Natural killer cell (primary cell): ENCODE results near the gene PLEKHJ1. TPM values are rescaled to one million over a fixed set of nuclear protein-coding genes. Genes with fewer than 3 reads are reported as not detected.

Experiments used
- ATAC-seq, 3 donors: fragments of 150-1000 bp in 2 of 3; fragments of 200-7000 bp in 1 of 3; cut with Tn5 transposase; 1 replicate in 1 of 3; 2 replicates in 2 of 3; pipeline ENCODE4 v1.10.0; 2021; ENCODE audit warnings: mild to moderate bottlenecking in 2 of 3, moderate library complexity in 2 of 3
- DNase-seq, 2 donors: peaks; one replicate each; pipeline versions ENCODE4 v3.0.0 to v3.0.0-alpha.2; 2013 to 2021; ENCODE audit warnings: mixed read lengths in 1 of 2
- H3K27ac ChIP-seq: one replicate; pipeline ENCODE4 v1.5.1; 2013; ENCODE audit warnings: mild to moderate bottlenecking, low read length
- H3K27me3 ChIP-seq: one replicate; pipeline ENCODE4 v1.6.1; 2013; ENCODE audit warnings: low read length; ENCODE audit not compliant: control insufficient read depth, insufficient read depth
- H3K36me3 ChIP-seq: one replicate; pipeline ENCODE4 v1.6.1; 2013; ENCODE audit warnings: low read length; ENCODE audit not compliant: control insufficient read depth, insufficient read depth
- H3K4me1 ChIP-seq: one replicate; pipeline ENCODE4 v1.6.1; 2013; ENCODE audit warnings: low read length; ENCODE audit not compliant: control insufficient read depth, insufficient read depth
- H3K4me3 ChIP-seq: one replicate; pipeline ENCODE4 v1.5.1; 2013; ENCODE audit warnings: low read length
- H3K9me3 ChIP-seq: one replicate; pipeline ENCODE4 v1.6.1; 2013; ENCODE audit warnings: low read length; ENCODE audit not compliant: control insufficient read depth, insufficient read depth
- H3K27ac Mint-ChIP-seq, 2 donors: one replicate each; pipeline ENCODE4 v1.8.0; 2022; ENCODE audit warnings: mild to moderate bottlenecking in 2 of 2, mixed read lengths in 2 of 2, moderate library complexity in 1 of 2
- H3K27me3 Mint-ChIP-seq, 2 donors: one replicate each; pipeline ENCODE4 v1.8.0; 2022; ENCODE audit warnings: low read depth in 2 of 2, mixed read lengths in 2 of 2
- H3K36me3 Mint-ChIP-seq: one replicate; pipeline ENCODE4 v1.8.0; 2022; ENCODE audit warnings: mixed read lengths
- H3K4me1 Mint-ChIP-seq, 2 donors: one replicate each; pipeline ENCODE4 v1.8.0; 2022; ENCODE audit warnings: mixed read lengths in 2 of 2
- H3K4me3 Mint-ChIP-seq: one replicate; pipeline ENCODE4 v1.8.0; 2022; ENCODE audit warnings: mild to moderate bottlenecking, moderate library complexity, mixed read lengths
- H3K9me3 Mint-ChIP-seq, 2 donors: one replicate each; pipeline ENCODE4 v1.8.0; 2022; ENCODE audit warnings: mixed read lengths in 2 of 2
- CTCF ChIP-seq: fragments of 200-600 bp; IDR thresholded peaks from one replicate; pipeline ENCODE4 v1.8.0; 2022; ENCODE audit warnings: antibody characterized with exemption
- WGBS: methylation state at CpG from one replicate; pipeline ENCODE4 v1.1.7; 2013; ENCODE audit warnings: missing lambda C conversion rate; ENCODE audit not compliant: insufficient coverage; 5-methylcytosine and 5-hydroxymethylcytosine counted together
- intact Hi-C: fragments of 100-400 bp; cut with micrococcal nuclease; formaldehyde crosslinking; loops from one replicate; pipeline ENCODE4 v1.14.2; 2022
- total RNA-seq, 4 donors: library from RNA; stranded (reverse); fragments of 120-200 nt in 1 of 4; gene quantifications; one replicate each; pipeline versions ENCODE4 v1.2.3 to v1.2.4, GENCODE V29; 2013 to 2022

PLEKHJ1 gene
- total RNA-seq, 3 donors from 2014 or later (not counting 1 experiment from before 2014, with no cell fraction given) = 36.7 to 45.8 (median 44.7) TPM

DNA sequence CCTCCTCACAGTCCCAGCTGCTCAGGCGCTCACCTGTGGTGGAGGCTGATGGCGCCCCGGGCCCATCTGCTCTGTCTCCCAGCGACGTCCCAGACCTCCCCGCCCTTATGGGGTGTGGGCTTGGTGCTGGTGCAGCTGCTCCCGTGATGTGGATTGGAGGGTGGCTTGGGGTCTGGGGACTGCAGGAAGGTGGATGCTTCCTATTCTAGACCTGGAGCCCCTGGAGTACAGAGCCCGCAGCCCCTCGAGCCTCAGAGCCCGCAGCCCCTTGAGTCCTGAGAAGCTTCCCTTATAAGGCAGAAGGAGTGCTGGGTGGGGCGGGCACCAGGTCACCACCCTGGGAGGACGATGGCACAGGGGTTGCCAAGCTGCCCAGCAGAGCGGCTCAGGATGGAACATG lies 40.8 kb downstream of the PLEKHJ1 start:
- WGBS = 94% methylated on average over 13 of the region's 13 CpGs

GRCh38 chr19:2194513-2195078 lies 41.5 kb downstream of the PLEKHJ1 start:
- H3K27me3 Mint-ChIP-seq = no peaks in the 10 kb centered on the region
- peaks cover 7% of the 10 kb centered on the region for H3K4me1 ChIP-seq
- no peak for TF ChIP-seq CTCF
- H3K27ac Mint-ChIP-seq = no peak overlapping the region
- no peak for DNase-seq
- H3K4me3 ChIP-seq = no peak overlapping the region
- 96% methylated on average over 25 of the region's 25 CpGs for WGBS
- H3K36me3 Mint-ChIP-seq = no peaks in the 10 kb centered on the region
- no peak overlapping the region for H3K27ac ChIP-seq
- peaks cover 40% of the 10 kb centered on the region for H3K36me3 ChIP-seq
- H3K9me3 ChIP-seq = no peaks in the 10 kb centered on the region
- no peaks in the 10 kb centered on the region for H3K27me3 ChIP-seq
- no peak overlapping the region for H3K4me3 Mint-ChIP-seq
- no peaks in the 10 kb centered on the region for H3K9me3 Mint-ChIP-seq
- intact Hi-C loops = no loop called here
- no peak for ATAC-seq
- peaks cover 26 to 27% of the 10 kb centered on the region in 2 donors for H3K4me1 Mint-ChIP-seq

More for the DNA sequence above, 40.8 kb downstream of the PLEKHJ1 start:
- DNase-seq = no peak
- Mint-ChIP-seq H3K27me3 (no peaks in the 10 kb centered on the region), H3K9me3 (no peaks in the 10 kb centered on the region), H3K4me3 (no peak overlapping the region), H3K36me3 (no peaks in the 10 kb centered on the region), H3K27ac (no peak overlapping the region), H3K4me1 (peaks cover 23 to 26% of the 10 kb centered on the region in 2 donors)
- Histone ChIP-seq H3K9me3 (no peaks in the 10 kb centered on the region), H3K27me3 (no peaks in the 10 kb centered on the region), H3K4me3 (no peak overlapping the region), H3K27ac (no peak overlapping the region), H3K4me1 (no peaks in the 10 kb centered on the region), H3K36me3 (peaks cover 40% of the 10 kb centered on the region)
- no peak for TF ChIP-seq CTCF
- ATAC-seq = no peak
- intact Hi-C loops = no loop called here

GRCh38 chr19:2193807-2194206 lies 42.3 kb downstream of the PLEKHJ1 start:
- no peak for TF ChIP-seq CTCF

DNA sequence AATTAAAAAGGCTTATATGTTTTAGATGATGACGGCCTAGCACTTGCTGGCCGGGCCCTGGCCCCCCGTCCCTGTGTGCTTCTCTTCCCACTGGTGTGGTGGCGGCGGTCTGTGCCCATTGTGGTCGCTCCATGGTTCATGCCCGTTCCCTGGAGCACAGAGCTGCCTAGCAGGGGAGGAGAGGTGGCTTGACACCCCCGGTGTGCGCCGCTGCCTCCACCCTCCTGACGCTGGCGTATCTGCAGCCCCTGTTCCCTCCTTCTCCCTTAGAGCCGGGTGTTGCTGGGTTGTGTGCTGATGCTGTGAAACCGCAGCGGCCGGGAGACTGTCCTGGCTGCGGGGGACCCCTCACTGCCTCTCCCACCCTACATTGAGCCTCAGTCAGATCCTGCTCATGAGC lies 43.3 kb downstream of the PLEKHJ1 start:
- DNase-seq = no peak

More at GRCh38 chr19:2193807-2194206, 42.3 kb downstream of the PLEKHJ1 start:
- peaks cover 23% of the 10 kb centered on the region in 2 donors for H3K4me1 Mint-ChIP-seq
- Histone ChIP-seq H3K36me3 (peaks cover 46% of the 10 kb centered on the region), H3K4me3 (no peak overlapping the region), H3K27ac (no peak overlapping the region), H3K27me3 (no peaks in the 10 kb centered on the region), H3K9me3 (no peaks in the 10 kb centered on the region), H3K4me1 (peaks cover 10% of the 10 kb centered on the region)
- ATAC-seq = no peak
- no peak overlapping the region for H3K4me3 Mint-ChIP-seq
- no peaks in the 10 kb centered on the region for H3K27me3 Mint-ChIP-seq
- WGBS = 97% methylated on average over 18 of the region's 18 CpGs
- no peak for DNase-seq
- intact Hi-C loops = no loop called here
- H3K36me3 Mint-ChIP-seq = no peaks in the 10 kb centered on the region
- H3K27ac Mint-ChIP-seq = no peak overlapping the region
- H3K9me3 Mint-ChIP-seq = no peaks in the 10 kb centered on the region

More for the DNA sequence above, 43.3 kb downstream of the PLEKHJ1 start:
- no peaks in the 10 kb centered on the region for H3K36me3 Mint-ChIP-seq
- H3K27ac ChIP-seq = no peak overlapping the region
- no peak overlapping the region for H3K4me3 ChIP-seq
- peaks cover 46% of the 10 kb centered on the region for H3K36me3 ChIP-seq
- ATAC-seq = no peak
- no peak overlapping the region for H3K4me3 Mint-ChIP-seq
- peak overlapping the region in 1 of 2 donors; percentile 36 for H3K27ac Mint-ChIP-seq
- peaks cover 17 to 18% of the 10 kb centered on the region in 2 donors for H3K4me1 Mint-ChIP-seq
- no peaks in the 10 kb centered on the region for H3K27me3 Mint-ChIP-seq
- H3K9me3 ChIP-seq = no peaks in the 10 kb centered on the region
- no peaks in the 10 kb centered on the region for H3K27me3 ChIP-seq
- 99% methylated on average over 17 of the region's 17 CpGs for WGBS
- intact Hi-C loops = no loop called here
- peaks cover 14% of the 10 kb centered on the region for H3K4me1 ChIP-seq
- no peak for TF ChIP-seq CTCF
- H3K9me3 Mint-ChIP-seq = no peaks in the 10 kb centered on the region
